Measurements from ENCODE around the gene NOL4L. TPM values are rescaled to one million over a fixed set of nuclear protein-coding genes. Genes with fewer than 3 reads are reported as not detected.

NOL4L gene
- total RNA-seq, 2 experiments from 2014 or later: 53.1 to 55.6 TPM

GRCh38 chr20:32443386-32443974 is 141.7 kb downstream of the NOL4L start:
- intact Hi-C loops (cut with DNase I, micrococcal nuclease): loop anchor here (2.0 to 5.0 kb wide), 2 partner anchors 64 to 107 kb away; no protein-coding TSS in a partner anchor
- Mint-ChIP-seq H3K9me3 (no peaks in the 10 kb centered on the region), H3K4me3 (no peak overlapping the region), H3K27ac (peak overlapping the region; percentile 65), H3K4me1 (ENCODE audit: low read depth) (peaks cover 31% of the 10 kb centered on the region), H3K36me3 (ENCODE audit: low read depth) (peaks cover 77% of the 10 kb centered on the region), H3K27me3 (no peaks in the 10 kb centered on the region)
- H3K9me3 ChIP-seq (ENCODE audit: control insufficient read depth in 1 of 2, insufficient read depth in 1 of 2, low read length in 2 of 2): no peaks in the 10 kb centered on the region
- ATAC-seq (ENCODE audit: poor library complexity): peak; percentile 72
- TF ChIP-seq CTCF (IDR thresholded peaks at IDR 0.05): no peak
- H3K27ac ChIP-seq (ENCODE audit: low read depth in 1 of 2, low read length in 2 of 2): peak overlapping the region in 1 of 2 donors; percentile 29
- ChIA-PET CTCF (interaction anchor here (1.0 to 1.1 kb wide), 2 partner anchors 42 to 209 kb away, joined by 4 read pairs; no protein-coding TSS in a partner anchor), POLR2A (interaction anchor here (0.6 to 1.4 kb wide), 5 partner anchors 27 to 1247 kb away, joined by 3 to 5 read pairs (median 4); no protein-coding TSS in a partner anchor)
- H3K4me3 ChIP-seq (ENCODE audit: low read length): no peak overlapping the region
- DNase-seq: peak in 1 of 14 experiments; percentile 34
- H3K36me3 ChIP-seq (ENCODE audit: insufficient read depth, low read length): peaks cover 76% of the 10 kb centered on the region
- peaks cover 15% of the 10 kb centered on the region for H3K4me1 ChIP-seq (ENCODE audit: insufficient read depth, low read length)
- no peaks in the 10 kb centered on the region for H3K27me3 ChIP-seq (ENCODE audit: control insufficient read depth in 1 of 2, insufficient read depth in 2 of 2, low read length in 2 of 2)

GRCh38 chr20:32442630-32443373 is 142.3 kb downstream of the NOL4L start:
- no peaks in the 10 kb centered on the region for H3K9me3 Mint-ChIP-seq
- intact Hi-C loops (cut with DNase I, micrococcal nuclease): loop anchor here (2.0 to 5.0 kb wide), 2 partner anchors 64 to 106 kb away; no protein-coding TSS in a partner anchor
- ChIA-PET POLR2A (interaction anchor here (0.6 kb wide), 1 partner anchor 1247 kb away, joined by 4 read pairs; no protein-coding TSS in a partner anchor), CTCF (interaction anchor here (1.0 to 1.1 kb wide), 2 partner anchors 43 to 210 kb away, joined by 4 read pairs; no protein-coding TSS in a partner anchor)
- no peak for TF ChIP-seq CTCF (IDR thresholded peaks at IDR 0.05)
- no peak for DNase-seq
- H3K36me3 Mint-ChIP-seq (ENCODE audit: low read depth): peaks cover 79% of the 10 kb centered on the region
- H3K27ac ChIP-seq (ENCODE audit: low read depth in 1 of 2, low read length in 2 of 2): no peak overlapping the region
- peaks cover 31% of the 10 kb centered on the region for H3K4me1 Mint-ChIP-seq (ENCODE audit: low read depth)
- H3K27me3 Mint-ChIP-seq: no peaks in the 10 kb centered on the region
- H3K4me3 ChIP-seq (ENCODE audit: low read length): no peak overlapping the region
- peak overlapping the region; percentile 65 for H3K27ac Mint-ChIP-seq
- H3K9me3 ChIP-seq (ENCODE audit: control insufficient read depth in 1 of 2, insufficient read depth in 1 of 2, low read length in 2 of 2): no peaks in the 10 kb centered on the region
- no peaks in the 10 kb centered on the region for H3K27me3 ChIP-seq (ENCODE audit: control insufficient read depth in 1 of 2, insufficient read depth in 2 of 2, low read length in 2 of 2)
- no peak for ATAC-seq (ENCODE audit: poor library complexity)
- H3K36me3 ChIP-seq (ENCODE audit: insufficient read depth, low read length): peaks cover 77% of the 10 kb centered on the region
- H3K4me3 Mint-ChIP-seq: no peak overlapping the region
- peaks cover 15% of the 10 kb centered on the region for H3K4me1 ChIP-seq (ENCODE audit: insufficient read depth, low read length)

GRCh38 chr20:32441638-32442037 is 143.5 kb downstream of the NOL4L start:
- ATAC-seq (ENCODE audit: poor library complexity) (no peak), DNase-seq (no peak)
- Mint-ChIP-seq H3K36me3 (ENCODE audit: low read depth) (peaks cover 79% of the 10 kb centered on the region), H3K9me3 (no peaks in the 10 kb centered on the region), H3K4me3 (no peak overlapping the region), H3K27me3 (no peaks in the 10 kb centered on the region), H3K4me1 (ENCODE audit: low read depth) (peaks cover 26% of the 10 kb centered on the region), H3K27ac (peak overlapping the region; percentile 75)
- intact Hi-C loops (cut with DNase I, micrococcal nuclease): loop anchor here (2.0 to 5.0 kb wide), 2 partner anchors 66 to 105 kb away; no protein-coding TSS in a partner anchor
- H3K4me1 ChIP-seq (ENCODE audit: insufficient read depth, low read length): peaks cover 15% of the 10 kb centered on the region
- H3K4me3 ChIP-seq (ENCODE audit: low read length): no peak overlapping the region
- peak overlapping the region in 1 of 2 donors; percentile 16 for H3K27ac ChIP-seq (ENCODE audit: low read depth in 1 of 2, low read length in 2 of 2)
- CTCF ChIA-PET: no interaction called here
- H3K9me3 ChIP-seq (ENCODE audit: control insufficient read depth in 1 of 2, insufficient read depth in 1 of 2, low read length in 2 of 2): no peaks in the 10 kb centered on the region
- H3K27me3 ChIP-seq (ENCODE audit: control insufficient read depth in 1 of 2, insufficient read depth in 2 of 2, low read length in 2 of 2): no peaks in the 10 kb centered on the region
- POLR2A ChIA-PET: no interaction called here
- peaks cover 75% of the 10 kb centered on the region for H3K36me3 ChIP-seq (ENCODE audit: insufficient read depth, low read length)
- no peak for TF ChIP-seq CTCF (IDR thresholded peaks at IDR 0.05)
